Transverse colon (tissue), 4 donors: ENCODE results near the gene CHM.

Source experiments
- CTCF ChIP-seq, 5 experiments: fragments of 200-600 bp in 3 of 5; fragments of 450-650 bp in 2 of 5; sonication (generic) in 3 of 5; IDR thresholded peaks; 1 replicate in 2 of 5; 2 replicates in 3 of 5; pipeline ENCODE4 v1.5.1; 2016 to 2017; ENCODE audit warnings: antibody characterized with exemption in 5 of 5, inconsistent platforms in 3 of 5, mild to moderate bottlenecking in 2 of 5, moderate library complexity in 1 of 5
- EP300 ChIP-seq: sonication (generic); formaldehyde crosslinking; IDR thresholded peaks from one replicate; pipeline ENCODE4 v1.6.1; 2017; ENCODE audit warnings: antibody characterized with exemption, low read depth
- POLR2A ChIP-seq: fragments of 450-650 bp; IDR thresholded peaks from one replicate; pipeline ENCODE4 v1.6.1; 2016; ENCODE audit warnings: antibody characterized with exemption, mild to moderate bottlenecking, moderate library complexity
- POLR2AphosphoS5 ChIP-seq, 3 donors: sonication (generic); formaldehyde crosslinking; IDR thresholded peaks; one replicate each; pipeline ENCODE4 v1.6.1; 2016; ENCODE audit warnings: antibody characterized with exemption in 3 of 3

DNA sequence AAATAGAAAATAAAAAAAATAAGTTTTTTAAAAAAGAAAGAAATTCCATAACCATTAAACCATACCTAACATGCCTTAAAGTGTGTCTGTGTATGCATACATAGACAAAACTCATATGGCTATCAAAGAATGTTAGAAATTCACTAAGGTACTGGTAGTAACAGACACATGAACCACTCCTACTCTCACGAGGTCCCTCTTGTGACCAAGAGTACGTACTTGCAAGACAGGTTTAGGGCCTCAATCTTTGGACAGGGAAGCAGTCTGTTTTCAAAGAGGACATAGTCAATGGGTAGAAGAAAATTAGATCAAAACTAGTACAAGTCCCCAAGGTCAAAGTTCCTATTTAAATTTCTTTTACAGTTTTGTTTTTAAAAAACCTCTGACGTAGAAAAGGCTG is 117.3 kb downstream of the CHM start:
- TF ChIP-seq CTCF (IDR thresholded peaks at IDR 0.05) (no peak), POLR2A (no peak), POLR2AphosphoS5 (IDR thresholded peaks at IDR 0.05) (no peak), EP300 (no peak)
